Suprapubic skin (tissue), 3 donors: ENCODE results near the gene TTR.

ENCODE experiments used
- CTCF ChIP-seq, 2 donors: fragments of 200-600 bp in 1 of 2; fragments of 450-650 bp in 1 of 2; sonication (generic) in 1 of 2; IDR thresholded peaks; one replicate each; pipeline ENCODE4 v1.5.1; 2016 to 2019; ENCODE audit warnings: antibody characterized with exemption in 2 of 2, mild to moderate bottlenecking in 1 of 2, moderate library complexity in 1 of 2
- EP300 ChIP-seq: sonication (generic); formaldehyde crosslinking; IDR thresholded peaks from one replicate; pipeline ENCODE4 v1.6.1; 2017; ENCODE audit warnings: antibody characterized with exemption
- POLR2A ChIP-seq, 2 donors: fragments of 450-650 bp; IDR thresholded peaks; one replicate each; pipeline ENCODE4 v1.6.1; 2017; ENCODE audit warnings: antibody characterized with exemption in 2 of 2, mild to moderate bottlenecking in 2 of 2, moderate library complexity in 2 of 2

GRCh38 chr18:31549416-31549815 lies 42.3 kb upstream of the TTR start:
- TF ChIP-seq POLR2A (IDR thresholded peaks at IDR 0.05) (no peak), CTCF (IDR thresholded peaks at IDR 0.05) (no peak), EP300 (no peak)
